IMR-90 (cell line): ENCODE results near the gene CELA3A.

Source experiments
- BHLHE40 ChIP-seq: fragments of 150-350 bp; IDR thresholded peaks from 2 replicates; pipeline ENCODE4 v1.6.1; 2016; ENCODE audit warnings: mild to moderate bottlenecking, low read depth, low read length
- CEBPB ChIP-seq: IDR thresholded peaks from 2 replicates; pipeline ENCODE4 v1.6.1; 2012; ENCODE audit warnings: low read depth, low read length, improper control_type of control experiment
- CHD1 ChIP-seq: IDR thresholded peaks from 2 replicates; pipeline ENCODE4 v1.6.1; 2012; ENCODE audit warnings: low read depth, low read length, improper control_type of control experiment
- CTCF ChIP-seq: conservative IDR thresholded peaks from 2 replicates; pipeline ENCODE4 v1.5.1; 2012; ENCODE audit warnings: mild to moderate bottlenecking, low read depth, low read length, improper control_type of control experiment
- POLR2A ChIP-seq: IDR thresholded peaks from 2 replicates; pipeline ENCODE4 v1.6.1; 2012; ENCODE audit warnings: mild to moderate bottlenecking, low read depth, low read length
- RAD21 ChIP-seq: IDR thresholded peaks from 2 replicates; pipeline ENCODE4 v1.6.1; 2012; ENCODE audit warnings: low read length, improper control_type of control experiment

- TF ChIP-seq CTCF (no peak), CEBPB (no peak; the same call in 1 of the 2 replicates), CHD1 (no peak), RAD21 (no peak), POLR2A (no peak), BHLHE40 (no peak)
Observed at GRCh38 chr1:22044690-22045420, 43.4 kb downstream of the CELA3A start.
